PC-9 (cell line): Measurements from ENCODE around the gene LRP1B.

Experiments
- EZH2 ChIP-seq: fragments of 200-600 bp; sonication (generic); IDR thresholded peaks from 2 replicates; pipeline ENCODE4 v1.8.0; 2017; ENCODE audit warnings: antibody characterized with exemption, low read depth
- TF ChIP-seq, protein P1 (sequence below): fragments of 200-600 bp; sonication (generic); conservative IDR thresholded peaks from 2 replicates; pipeline ENCODE4 v1.6.1; 2017; ENCODE audit warnings: mixed run types, antibody characterized with exemption, mild to moderate bottlenecking, moderate library complexity

- TF ChIP-seq, protein P1, sequence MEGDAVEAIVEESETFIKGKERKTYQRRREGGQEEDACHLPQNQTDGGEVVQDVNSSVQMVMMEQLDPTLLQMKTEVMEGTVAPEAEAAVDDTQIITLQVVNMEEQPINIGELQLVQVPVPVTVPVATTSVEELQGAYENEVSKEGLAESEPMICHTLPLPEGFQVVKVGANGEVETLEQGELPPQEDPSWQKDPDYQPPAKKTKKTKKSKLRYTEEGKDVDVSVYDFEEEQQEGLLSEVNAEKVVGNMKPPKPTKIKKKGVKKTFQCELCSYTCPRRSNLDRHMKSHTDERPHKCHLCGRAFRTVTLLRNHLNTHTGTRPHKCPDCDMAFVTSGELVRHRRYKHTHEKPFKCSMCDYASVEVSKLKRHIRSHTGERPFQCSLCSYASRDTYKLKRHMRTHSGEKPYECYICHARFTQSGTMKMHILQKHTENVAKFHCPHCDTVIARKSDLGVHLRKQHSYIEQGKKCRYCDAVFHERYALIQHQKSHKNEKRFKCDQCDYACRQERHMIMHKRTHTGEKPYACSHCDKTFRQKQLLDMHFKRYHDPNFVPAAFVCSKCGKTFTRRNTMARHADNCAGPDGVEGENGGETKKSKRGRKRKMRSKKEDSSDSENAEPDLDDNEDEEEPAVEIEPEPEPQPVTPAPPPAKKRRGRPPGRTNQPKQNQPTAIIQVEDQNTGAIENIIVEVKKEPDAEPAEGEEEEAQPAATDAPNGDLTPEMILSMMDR, result no peak
- no peak for TF ChIP-seq EZH2
Measured at GRCh38 chr2:140836826-140837225, 1294.0 kb downstream of the LRP1B start.
